Activated CD8-positive, alpha-beta memory T cell treated with anti-CD3 and anti-CD28 coated beads, Interleukin-2, amount 50 U/mL, for 4 hours (primary cell): ENCODE measurements around the gene UNC13D.
A peak's percentile ranks its signal among the peaks of the same experiment; 100 is the strongest.
"Not testable (repeated sequence)": the region's sequence is repeated elsewhere in the genome, so short reads cannot be mapped to it uniquely, and the experiment has no call there.

ENCODE experiments used
- DNase-seq: peaks from one replicate; pipeline ENCODE4 v3.0.0-alpha.2; 2020

UNC13D gene

GRCh38 chr17:75843577-75844529 lies at the start of gene UNC13D:
Gene UNC13D (minus strand): TSS chr17:75844404. CDS start chr17:75844337, 67 bp downstream.
- DNase-seq: peak; percentile 68

GRCh38 chr17:75893305-75894048 lies 49.3 kb upstream of the UNC13D start:
- DNase-seq: no peak

GRCh38 chr17:75892556-75893224 lies 48.5 kb upstream of the UNC13D start:
- DNase-seq: no peak

GRCh38 chr17:75891605-75892555 lies 47.7 kb upstream of the UNC13D start:
- DNase-seq: no peak

- no peak for DNase-seq
These were observed 46.9 kb upstream of the UNC13D start for GRCh38 chr17:75891022-75891604.

- no peak for DNase-seq
These were observed 45.2 kb upstream of the UNC13D start for GRCh38 chr17:75889454-75889853.

- DNase-seq: no peak
These were observed 44.3 kb upstream of the UNC13D start for GRCh38 chr17:75888484-75888883.

GRCh38 chr17:75885860-75886259 lies 41.7 kb upstream of the UNC13D start:
- not testable (repeated sequence) for DNase-seq

- DNase-seq: no peak
These were observed 41.2 kb upstream of the UNC13D start for GRCh38 chr17:75885431-75885830.

GRCh38 chr17:75881678-75882454 lies 37.7 kb upstream of the UNC13D start:
- DNase-seq: no peak

GRCh38 chr17:75880266-75880665 lies 36.1 kb upstream of the UNC13D start:
- no peak for DNase-seq

- DNase-seq: no peak
These were observed 34.2 kb upstream of the UNC13D start, which contains the start of gene TRIM47 for GRCh38 chr17:75878174-75878998. Gene TRIM47 (minus strand): TSS chr17:75878581. CDS start chr17:75878548, 33 bp downstream.

GRCh38 chr17:75877752-75878173 lies 33.6 kb upstream of the UNC13D start:
- DNase-seq: peak; percentile 69

GRCh38 chr17:75876938-75877751 lies 32.9 kb upstream of the UNC13D start:
- no peak for DNase-seq

- DNase-seq: peak; percentile 76
These were observed 32.2 kb upstream of the UNC13D start for GRCh38 chr17:75876190-75876937.

GRCh38 chr17:75875940-75876189 lies 31.7 kb upstream of the UNC13D start:
- DNase-seq: no peak

GRCh38 chr17:75875182-75875939 lies 31.2 kb upstream of the UNC13D start:
- DNase-seq: no peak
